CD4-positive, alpha-beta T cell treated with Interleukin-2 at 100 ng/mL for 4 hours (primary cell): ENCODE measurements around the gene HSPA4.
"Not testable (repeated sequence)": the region's sequence is repeated elsewhere in the genome, so short reads cannot be mapped to it uniquely, and the experiment has no call there.

ENCODE experiments used
- DNase-seq: peaks from one replicate; pipeline ENCODE4 v3.0.0-alpha.2; 2020; ENCODE audit warnings: low spot score

HSPA4 gene

GRCh38 chr5:133124891-133125290 is 73.1 kb downstream of the HSPA4 start:
- no peak for DNase-seq

- DNase-seq: no peak
Observed at GRCh38 chr5:133128066-133128465, 76.3 kb downstream of the HSPA4 start.

GRCh38 chr5:133129289-133129688 is 77.5 kb downstream of the HSPA4 start:
- DNase-seq: no peak

- no peak for DNase-seq
Observed at GRCh38 chr5:133129950-133130349, 78.1 kb downstream of the HSPA4 start.

GRCh38 chr5:133130387-133131118 is 78.7 kb downstream of the HSPA4 start:
- no peak for DNase-seq

- DNase-seq: no peak
Observed at GRCh38 chr5:133132717-133133116, 80.9 kb downstream of the HSPA4 start.

- not testable (repeated sequence) for DNase-seq
Observed at GRCh38 chr5:133133241-133133640, 81.4 kb downstream of the HSPA4 start.

- not testable (repeated sequence) for DNase-seq
Observed at GRCh38 chr5:133136890-133137289, 85.1 kb downstream of the HSPA4 start.

GRCh38 chr5:133140311-133140710 is 88.5 kb downstream of the HSPA4 start:
- no peak for DNase-seq

- no peak for DNase-seq
Observed at GRCh38 chr5:133141746-133142145, 89.9 kb downstream of the HSPA4 start.

- no peak for DNase-seq
Observed at GRCh38 chr5:133142782-133143181, 91.0 kb downstream of the HSPA4 start.

GRCh38 chr5:133144245-133144981 is 92.6 kb downstream of the HSPA4 start:
- no peak for DNase-seq

GRCh38 chr5:133145436-133146170 is 93.8 kb downstream of the HSPA4 start:
- DNase-seq: no peak

GRCh38 chr5:133147411-133147810 is 95.6 kb downstream of the HSPA4 start:
- DNase-seq: no peak

- no peak for DNase-seq
Observed at GRCh38 chr5:133147815-133148567, 96.2 kb downstream of the HSPA4 start.

- no peak for DNase-seq
Observed at GRCh38 chr5:133149345-133149744, 97.5 kb downstream of the HSPA4 start.

GRCh38 chr5:133150909-133151544 is 99.2 kb downstream of the HSPA4 start:
- DNase-seq: no peak

GRCh38 chr5:133154274-133155075 is 102.7 kb downstream of the HSPA4 start:
- no peak for DNase-seq

GRCh38 chr5:133155326-133155969 is 103.6 kb downstream of the HSPA4 start:
- no peak for DNase-seq
